GM23338 (cell line): Measurements from ENCODE around the gene MRPS15. TPM values are rescaled to one million over a fixed set of nuclear protein-coding genes. Genes with fewer than 3 reads are reported as not detected.

Experiments
- ATAC-seq: fragments of 200-7000 bp; cut with Tn5 transposase; 3 replicates; pipeline ENCODE4 v1.9.1; 2020
- DNase-seq: peaks from one replicate; pipeline ENCODE4 v3.0.0-alpha.2; 2015; ENCODE audit warnings: low spot score
- H2AFZ ChIP-seq: fragments of 200-600 bp; sonication (generic); 2 replicates; pipeline ENCODE4 v1.8.0; 2016; ENCODE audit warnings: antibody characterized with exemption, mild to moderate bottlenecking, moderate library complexity
- H3F3A ChIP-seq: fragments of 200-600 bp; sonication (generic); replicated peaks from 2 replicates; pipeline ENCODE4 v1.8.0; 2017; ENCODE audit warnings: antibody characterized with exemption, mixed run types, low read depth
- H3K27ac ChIP-seq: fragments of 200-600 bp; sonication (generic); 2 replicates; pipeline ENCODE4 v1.6.1; 2016; ENCODE audit warnings: low read depth
- H3K27me3 ChIP-seq: fragments of 200-600 bp; sonication (generic); 2 replicates; pipeline ENCODE4 v1.8.0; 2016; ENCODE audit warnings: mild to moderate bottlenecking, mixed run types, moderate library complexity; ENCODE audit not compliant: insufficient read depth
- H3K36me3 ChIP-seq: fragments of 200-600 bp; sonication (generic); 2 replicates; pipeline ENCODE4 v1.8.0; 2016; ENCODE audit warnings: mild to moderate bottlenecking; ENCODE audit not compliant: insufficient read depth
- H3K4me1 ChIP-seq: fragments of 200-600 bp; sonication (generic); 2 replicates; pipeline ENCODE4 v1.8.0; 2016; ENCODE audit warnings: mild to moderate bottlenecking, moderate library complexity; ENCODE audit not compliant: insufficient read depth
- H3K4me2 ChIP-seq: fragments of 200-600 bp; sonication (generic); 2 replicates; pipeline ENCODE4 v1.7.1; 2017; ENCODE audit warnings: mixed run types
- H3K4me3 ChIP-seq: fragments of 200-600 bp; sonication (generic); 2 replicates; pipeline ENCODE4 v1.6.1; 2016; ENCODE audit warnings: mixed run types
- H3K79me2 ChIP-seq: fragments of 200-600 bp; sonication (generic); replicated peaks from 2 replicates; pipeline ENCODE4 v1.8.0; 2017; ENCODE audit warnings: mild to moderate bottlenecking; ENCODE audit not compliant: insufficient read depth
- H3K9me2 ChIP-seq: fragments of 200-600 bp; sonication (generic); 2 replicates; pipeline ENCODE4 v1.8.0; 2017; ENCODE audit not compliant: insufficient read depth
- H4K20me1 ChIP-seq: fragments of 200-600 bp; sonication (generic); replicated peaks from 2 replicates; pipeline ENCODE4 v1.8.0; 2017; ENCODE audit warnings: mild to moderate bottlenecking; ENCODE audit not compliant: insufficient read depth
- H3K27ac Mint-ChIP-seq: 2 replicates; pipeline ENCODE4 v1.8.0; 2020; ENCODE audit warnings: inconsistent platforms, mild to moderate bottlenecking, moderate library complexity, mixed read lengths
- H3K27me3 Mint-ChIP-seq: 3 replicates; pipeline ENCODE4 v1.8.0; 2022; ENCODE audit warnings: low read depth, mild to moderate bottlenecking, moderate library complexity, mixed read lengths, inconsistent platforms; ENCODE audit not compliant: insufficient read depth, poor library complexity
- H3K36me3 Mint-ChIP-seq: 3 replicates; pipeline ENCODE4 v1.8.0; 2021; ENCODE audit warnings: low read depth, mild to moderate bottlenecking, inconsistent platforms, moderate library complexity, mixed read lengths
- H3K4me1 Mint-ChIP-seq: 3 replicates; pipeline ENCODE4 v1.8.0; 2020; ENCODE audit warnings: mild to moderate bottlenecking, inconsistent platforms, mixed read lengths
- H3K4me3 Mint-ChIP-seq: 3 replicates; pipeline ENCODE4 v1.8.0; 2021; ENCODE audit warnings: moderate library complexity, mild to moderate bottlenecking, inconsistent platforms, mixed read lengths
- H3K9me3 Mint-ChIP-seq: 3 replicates; pipeline ENCODE4 v1.8.0; 2020; ENCODE audit warnings: moderate library complexity, mild to moderate bottlenecking, inconsistent platforms, mixed read lengths
- CREB1 ChIP-seq: fragments of 250-450 bp; sonication (Bioruptor Pico); IDR thresholded peaks from 2 replicates; pipeline ENCODE4 v1.5.0; 2020; ENCODE audit warnings: low read depth, mild to moderate bottlenecking, moderate library complexity
- EZH2phosphoT487 ChIP-seq: fragments of 200-600 bp; sonication (generic); IDR thresholded peaks from one replicate; pipeline ENCODE4 v1.8.1; 2018; ENCODE audit warnings: antibody characterized with exemption; ENCODE audit not compliant: unreplicated experiment
- JUNB ChIP-seq: IDR thresholded peaks from one replicate; pipeline ENCODE4 v1.6.1; 2016; ENCODE audit warnings: antibody characterized with exemption; ENCODE audit not compliant: unreplicated experiment
- ZNF114 ChIP-seq: fragments of 250-450 bp; sonication (Bioruptor Pico); IDR thresholded peaks from 2 replicates; pipeline ENCODE4 v1.5.0; 2020; ENCODE audit warnings: mild to moderate bottlenecking, moderate library complexity
- ZNF462 ChIP-seq: fragments of 250-450 bp; sonication (Bioruptor Pico); IDR thresholded peaks from 2 replicates; pipeline ENCODE4 v1.5.0; 2020; ENCODE audit warnings: mild to moderate bottlenecking, moderate library complexity
- polyA plus RNA-seq: library from polyadenylated mRNA; unstranded; fragments of >200 nt; fragmentation: Nextera tagmentation; extraction: Ambion mirVana; gene quantifications from 2 replicates; pipeline ENCODE4 v1.2.1, GENCODE V29; 2016
- total RNA-seq: library from RNA; depleted of rRNA; stranded (reverse); fragments of >200 nt; shearing (Covaris generic); gene quantifications from 2 replicates; pipeline ENCODE4 v1.2.3, GENCODE V29; 2014
- TF ChIP-seq, protein P1 (sequence below): IDR thresholded peaks from 2 replicates; pipeline ENCODE4 v1.6.1; 2016; ENCODE audit warnings: antibody characterized with exemption

The MRPS15 gene
- total and polyA plus RNA-seq, 2 experiments from 2014 or later, result 105 to 311 TPM

DNA sequence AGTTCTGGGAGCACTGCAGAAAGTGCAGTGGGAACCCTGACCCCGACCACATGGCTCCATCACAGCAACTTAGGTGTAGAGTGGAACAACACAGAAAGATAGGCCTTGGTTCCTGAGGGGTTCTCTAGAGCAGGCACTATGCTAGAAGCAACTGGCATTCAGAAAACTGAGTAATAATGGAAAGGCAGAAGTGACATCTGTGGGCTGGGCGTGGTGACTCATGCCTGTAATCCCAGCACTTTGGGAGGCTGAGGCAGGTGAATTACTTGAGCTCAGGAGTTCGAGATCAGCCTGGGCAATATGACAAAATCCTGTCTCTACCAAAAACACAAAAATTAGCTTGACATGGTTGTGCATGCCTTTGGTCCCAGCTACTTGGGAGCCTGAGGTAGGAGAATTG, 5.3 kb downstream of the MRPS15 start:
- no peaks in the 10 kb centered on the region for H3K9me2 ChIP-seq
- peaks cover 75% of the 10 kb centered on the region for H3K36me3 Mint-ChIP-seq
- H3K27me3 ChIP-seq, result no peaks in the 10 kb centered on the region
- ATAC-seq (no peak), DNase-seq (no peak)
- H3K36me3 ChIP-seq, result peaks cover 28% of the 10 kb centered on the region
- H3K9me3 Mint-ChIP-seq, result no peaks in the 10 kb centered on the region
- H3K4me1 ChIP-seq, result no peaks in the 10 kb centered on the region
- peaks cover 6% of the 10 kb centered on the region; the same call in 2 of the 3 replicates for H3K4me1 Mint-ChIP-seq
- H3K27ac ChIP-seq, result no peak overlapping the region
- peaks cover 5% of the 10 kb centered on the region for H3K27me3 Mint-ChIP-seq
- H3K4me2 ChIP-seq, result no peak overlapping the region
- TF ChIP-seq CREB1 (no peak), ZNF462 (CRISPR knock-in tag) (no peak), EZH2phosphoT487 (no peak), JUNB (no peak), ZNF114 (no peak)
- TF ChIP-seq, protein P1, sequence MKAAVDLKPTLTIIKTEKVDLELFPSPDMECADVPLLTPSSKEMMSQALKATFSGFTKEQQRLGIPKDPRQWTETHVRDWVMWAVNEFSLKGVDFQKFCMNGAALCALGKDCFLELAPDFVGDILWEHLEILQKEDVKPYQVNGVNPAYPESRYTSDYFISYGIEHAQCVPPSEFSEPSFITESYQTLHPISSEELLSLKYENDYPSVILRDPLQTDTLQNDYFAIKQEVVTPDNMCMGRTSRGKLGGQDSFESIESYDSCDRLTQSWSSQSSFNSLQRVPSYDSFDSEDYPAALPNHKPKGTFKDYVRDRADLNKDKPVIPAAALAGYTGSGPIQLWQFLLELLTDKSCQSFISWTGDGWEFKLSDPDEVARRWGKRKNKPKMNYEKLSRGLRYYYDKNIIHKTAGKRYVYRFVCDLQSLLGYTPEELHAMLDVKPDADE, result no peak
- no peak overlapping the region for H2AFZ ChIP-seq
- H4K20me1 ChIP-seq, result peaks cover 5% of the 10 kb centered on the region
- H3K27ac Mint-ChIP-seq, result no peak overlapping the region
- peaks cover 4% of the 10 kb centered on the region for H3F3A ChIP-seq
- no peak overlapping the region for H3K4me3 Mint-ChIP-seq
- H3K79me2 ChIP-seq, result peaks cover 7% of the 10 kb centered on the region; the same call in 1 of the 2 replicates
- no peak overlapping the region for H3K4me3 ChIP-seq
